ENCODE results near the gene DNMT1. TPM values are rescaled to one million over a fixed set of nuclear protein-coding genes. Genes with fewer than 3 reads are reported as not detected.
A peak's percentile ranks its signal among the peaks of the same experiment; 100 is the strongest.

Gene DNMT1
- total RNA-seq, 1 experiment from 2014 or later: 192 TPM

GRCh38 chr19:10114651-10115391 is 79.9 kb downstream of the DNMT1 start:
- no peak for DNase-seq (ENCODE audit: low read depth)

- no peak for DNase-seq (ENCODE audit: low read depth)
These were observed 80.6 kb downstream of the DNMT1 start for GRCh38 chr19:10113964-10114650.

- no peak for DNase-seq (ENCODE audit: low read depth)
These were observed 81.2 kb downstream of the DNMT1 start for GRCh38 chr19:10113592-10113963.

GRCh38 chr19:10112895-10113591 is 81.7 kb downstream of the DNMT1 start:
- no peak for DNase-seq (ENCODE audit: low read depth)

- DNase-seq (ENCODE audit: low read depth): no peak
These were observed 82.6 kb downstream of the DNMT1 start for GRCh38 chr19:10112037-10112761.

- DNase-seq (ENCODE audit: low read depth): no peak
These were observed 83.3 kb downstream of the DNMT1 start, which contains the start of gene P2RY11 for GRCh38 chr19:10111405-10111811. TSS of gene P2RY11 (plus strand) at chr19:10111693. CDS start at chr19:10111722, 29 bp downstream.

GRCh38 chr19:10110972-10111317 is 83.8 kb downstream of the DNMT1 start:
- DNase-seq (ENCODE audit: low read depth): no peak

GRCh38 chr19:10110076-10110971 is 84.4 kb downstream of the DNMT1 start:
- DNase-seq (ENCODE audit: low read depth): no peak

- no peak for DNase-seq (ENCODE audit: low read depth)
These were observed 85.2 kb downstream of the DNMT1 start for GRCh38 chr19:10109528-10109927.

- DNase-seq (ENCODE audit: low read depth): no peak
These were observed 86.9 kb downstream of the DNMT1 start for GRCh38 chr19:10107817-10108367.

- no peak for DNase-seq (ENCODE audit: low read depth)
These were observed 87.5 kb downstream of the DNMT1 start for GRCh38 chr19:10107254-10107653.

GRCh38 chr19:10106100-10106936 is 88.4 kb downstream of the DNMT1 start, which contains the start of gene PPAN:
TSS of gene PPAN (plus strand) at chr19:10106362. CDS start at chr19:10106395, 33 bp downstream.
- DNase-seq (ENCODE audit: low read depth): peak; percentile 98

- no peak for DNase-seq (ENCODE audit: low read depth)
These were observed 89.1 kb downstream of the DNMT1 start for GRCh38 chr19:10105509-10106099.

GRCh38 chr19:10104665-10105508 is 89.9 kb downstream of the DNMT1 start:
- no peak for DNase-seq (ENCODE audit: low read depth)

GRCh38 chr19:10104130-10104513 is 90.6 kb downstream of the DNMT1 start:
- no peak for DNase-seq (ENCODE audit: low read depth)

GRCh38 chr19:10102787-10103236 is 91.9 kb downstream of the DNMT1 start:
- no peak for DNase-seq (ENCODE audit: low read depth)

GRCh38 chr19:10100163-10100785 is 94.5 kb downstream of the DNMT1 start:
- no peak for DNase-seq (ENCODE audit: low read depth)

GRCh38 chr19:10096615-10096963 is 98.2 kb downstream of the DNMT1 start:
- no peak for DNase-seq (ENCODE audit: low read depth)
